Ovary (tissue), 9 donors: ENCODE measurements around the gene ITIH2. TPM values are rescaled to one million over a fixed set of nuclear protein-coding genes. Genes with fewer than 3 reads are reported as not detected.
"Not testable (repeated sequence)": the region's sequence is repeated elsewhere in the genome, so short reads cannot be mapped to it uniquely, and the experiment has no call there.

ENCODE experiments used
- DNase-seq, 5 donors: peaks; one replicate each; pipeline ENCODE4 v3.0.0-alpha.2; 2019 to 2020
- H3K27ac ChIP-seq, 2 donors: fragments of 200-600 bp; one replicate each; pipeline versions ENCODE4 v1.5.1 to v1.8.0; 2019 to 2022
- H3K27me3 ChIP-seq: fragments of 200-600 bp; one replicate; pipeline ENCODE4 v1.8.0; 2022
- H3K36me3 ChIP-seq: fragments of 200-600 bp; sonication (generic); one replicate; pipeline ENCODE4 v1.5.1; 2019
- H3K4me1 ChIP-seq: one replicate; pipeline ENCODE4 v1.8.1; 2013; ENCODE audit warnings: mild to moderate bottlenecking, moderate library complexity; ENCODE audit not compliant: insufficient read depth
- H3K4me3 ChIP-seq: fragments of 200-600 bp; sonication (generic); one replicate; pipeline ENCODE4 v1.5.1; 2017
- H3K9me3 ChIP-seq, 2 donors: fragments of 200-600 bp in 1 of 2; sonication (generic) in 1 of 2; one replicate each; pipeline versions ENCODE4 v1.5.1 to v1.8.1; 2013 to 2019; ENCODE audit warnings: mild to moderate bottlenecking in 1 of 2, moderate library complexity in 1 of 2
- EP300 ChIP-seq: sonication (generic); formaldehyde crosslinking; IDR thresholded peaks from one replicate; pipeline ENCODE4 v1.6.1; 2017; ENCODE audit warnings: antibody characterized with exemption
- POLR2A ChIP-seq: fragments of 450-650 bp; IDR thresholded peaks from one replicate; pipeline ENCODE4 v1.6.1; 2017; ENCODE audit warnings: antibody characterized with exemption, mild to moderate bottlenecking, moderate library complexity
- WGBS, 3 donors: extraction: QIAGEN DNeasy Blood & Tissue Kit in 1 of 3; methylation state at CpG; one replicate each; pipeline versions ENCODE4 v1.1.5 to v1.1.7; 2013 to 2017; 5-methylcytosine and 5-hydroxymethylcytosine counted together
- intact Hi-C, 4 donors: fragments of 100-400 bp; cut with DNase I; formaldehyde crosslinking; loops; one replicate each; pipeline versions ENCODE4 v1.11.0 to v1.15.1; 2022 to 2023
- polyA plus RNA-seq, 2 donors: library from polyadenylated mRNA; stranded (reverse); fragments of 200-250 nt in 1 of 2; fragments of 350-450 nt in 1 of 2; fragmentation: Illumina TruSeq in 1 of 2; extraction: RNeasy Lipid Tissue Mini Kit (QIAGEN cat#74804) in 1 of 2; gene quantifications; one replicate each; pipeline ENCODE4 v1.2.3, GENCODE V29; 2013 to 2014
- total RNA-seq, 7 donors: library from RNA; depleted of rRNA in 2 of 7; stranded (reverse); fragments of >200 nt in 2 of 7; fragmentation: NEBNext Ultra II Directional in 3 of 7; extraction: Animal tissue kit (Norgen Biotek cat#: 25700) in 3 of 7; gene quantifications; one replicate each; pipeline versions ENCODE4 v1.1.0 to v1.2.4, GENCODE V29; 2016 to 2023
- TF ChIP-seq, protein P1 (sequence below), 3 donors: fragments of 450-650 bp in 2 of 3; fragments of 200-600 bp in 1 of 3; IDR thresholded peaks; one replicate each; pipeline versions ENCODE4 v1.5.1 to v1.8.0; 2016 to 2022; ENCODE audit warnings: antibody characterized with exemption in 3 of 3, mild to moderate bottlenecking in 1 of 3
- donor health status: DM: no; HTN: no; CAD: no; lungs with moderate emphysema.
- donor health status: DM: no; HTN: no; CAD: no.
- donor health status: Bipolar disorder and iron deficiency.
- donor health status: DM: yes; HTN: yes; CAD: no.
- donor health status: DM: no; HTN: no; CAD: no.
- donor health status: DM: yes; HTN: yes; CAD: no.

The ITIH2 gene
- total and polyA plus RNA-seq, 9 donors, result 0.02 to 1.2 (median 0.22) TPM; not detected in 4

DNA sequence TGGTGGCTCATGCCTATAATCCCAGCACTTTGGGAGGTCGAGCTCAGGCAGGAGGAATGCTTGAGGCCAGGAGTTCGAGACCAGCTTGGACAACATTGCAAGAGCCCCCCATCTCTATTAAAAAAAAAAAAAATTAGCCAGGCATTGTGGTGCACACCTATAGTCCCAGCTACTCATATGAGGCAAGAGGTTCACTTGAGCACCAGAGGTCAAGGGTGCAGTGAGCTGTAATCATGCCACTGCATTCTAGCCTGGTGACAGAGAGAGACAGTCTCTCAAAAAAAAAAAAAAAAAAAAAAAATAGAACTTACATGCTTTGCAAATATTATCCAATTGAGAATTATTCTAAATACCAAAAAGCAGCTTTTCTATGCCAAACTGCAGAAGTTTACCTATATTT, 73.7 kb downstream of the ITIH2 start:
- intact Hi-C loops, result no loop called here
- no peak overlapping the region for H3K27ac ChIP-seq
- DNase-seq, result no peak
- no peaks in the 10 kb centered on the region for H3K4me1 ChIP-seq
- H3K4me3 ChIP-seq, result no peak overlapping the region
- no peaks in the 10 kb centered on the region for H3K27me3 ChIP-seq
- H3K36me3 ChIP-seq, result no peaks in the 10 kb centered on the region
- TF ChIP-seq EP300 (no peak), POLR2A (no peak)
- TF ChIP-seq, protein P1, sequence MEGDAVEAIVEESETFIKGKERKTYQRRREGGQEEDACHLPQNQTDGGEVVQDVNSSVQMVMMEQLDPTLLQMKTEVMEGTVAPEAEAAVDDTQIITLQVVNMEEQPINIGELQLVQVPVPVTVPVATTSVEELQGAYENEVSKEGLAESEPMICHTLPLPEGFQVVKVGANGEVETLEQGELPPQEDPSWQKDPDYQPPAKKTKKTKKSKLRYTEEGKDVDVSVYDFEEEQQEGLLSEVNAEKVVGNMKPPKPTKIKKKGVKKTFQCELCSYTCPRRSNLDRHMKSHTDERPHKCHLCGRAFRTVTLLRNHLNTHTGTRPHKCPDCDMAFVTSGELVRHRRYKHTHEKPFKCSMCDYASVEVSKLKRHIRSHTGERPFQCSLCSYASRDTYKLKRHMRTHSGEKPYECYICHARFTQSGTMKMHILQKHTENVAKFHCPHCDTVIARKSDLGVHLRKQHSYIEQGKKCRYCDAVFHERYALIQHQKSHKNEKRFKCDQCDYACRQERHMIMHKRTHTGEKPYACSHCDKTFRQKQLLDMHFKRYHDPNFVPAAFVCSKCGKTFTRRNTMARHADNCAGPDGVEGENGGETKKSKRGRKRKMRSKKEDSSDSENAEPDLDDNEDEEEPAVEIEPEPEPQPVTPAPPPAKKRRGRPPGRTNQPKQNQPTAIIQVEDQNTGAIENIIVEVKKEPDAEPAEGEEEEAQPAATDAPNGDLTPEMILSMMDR (IDR thresholded peaks at IDR 0.05), result no peak
- H3K9me3 ChIP-seq, result no peaks in the 10 kb centered on the region
- 96 to 99% (median 98%) methylated on average over 2 of the region's 2 CpGs for WGBS, 3 donors

DNA sequence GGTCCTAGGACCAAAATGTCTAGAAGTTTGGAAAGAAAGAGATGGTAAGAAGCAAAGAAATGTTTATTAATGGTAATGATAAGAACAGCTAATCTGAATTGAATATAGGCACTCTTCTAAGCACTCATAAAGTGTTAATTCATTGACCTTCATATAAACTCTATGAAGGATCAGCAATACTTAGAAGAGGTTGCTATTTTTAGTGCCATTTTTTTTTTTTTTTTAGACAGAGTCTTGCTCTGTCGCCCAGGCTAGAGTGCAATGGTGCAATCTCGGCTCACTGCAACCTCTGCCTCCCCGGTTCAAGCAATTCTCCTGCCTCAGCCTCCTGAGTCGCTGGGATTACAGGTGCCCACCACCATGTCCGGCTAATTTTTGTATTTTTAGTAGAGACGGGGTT, 79.1 kb downstream of the ITIH2 start:
- H3K27ac ChIP-seq, intact Hi-C loops, DNase-seq, H3K4me3 ChIP-seq, H3K27me3 ChIP-seq, H3K9me3 ChIP-seq, H3K4me1 ChIP-seq, H3K36me3 ChIP-seq: not testable (repeated sequence)
- WGBS, 3 donors, result 93 to 94% (median 93%) methylated on average over 6 of the region's 6 CpGs

GRCh38 chr10:7786430-7786829, 83.3 kb downstream of the ITIH2 start:
- WGBS, 3 donors, result 77 to 80% (median 77%) methylated on average over 3 of the region's 3 CpGs
- intact Hi-C loops, result no loop called here

DNA sequence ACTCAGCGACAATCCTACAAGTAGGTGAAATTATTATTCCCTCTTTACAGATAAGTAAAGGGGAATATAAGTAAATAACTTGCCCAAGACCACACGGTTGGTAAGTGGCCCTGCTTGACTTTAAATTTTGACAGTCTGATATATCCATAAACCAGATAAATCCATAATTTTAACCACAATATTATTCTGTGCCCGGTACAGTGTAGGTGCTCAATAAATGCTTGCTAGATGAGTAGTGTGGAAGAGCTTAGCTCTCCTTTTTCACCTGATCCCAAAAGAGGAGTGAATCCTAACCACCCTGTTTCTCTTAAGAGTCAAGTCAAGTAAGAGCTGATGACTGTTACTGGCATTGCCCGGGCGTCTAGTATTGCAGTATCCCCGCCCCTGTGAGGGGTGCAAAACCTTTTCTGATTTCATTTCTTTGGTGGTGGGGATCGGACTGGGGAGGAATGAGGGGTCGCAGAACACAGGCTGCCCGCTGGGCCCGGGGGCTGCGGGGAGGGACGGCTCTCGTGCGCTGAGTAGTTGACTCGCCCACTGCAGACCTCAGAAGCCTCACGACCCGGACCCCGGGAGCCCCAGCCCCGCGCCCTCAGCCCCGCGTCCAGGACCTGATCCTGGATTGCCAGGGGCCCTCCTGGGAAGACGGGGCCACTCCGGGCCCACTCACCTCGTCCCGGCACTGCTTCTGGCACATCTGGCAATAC, 84.2 kb downstream of the ITIH2 start:
- 1 to 5% (median 2%) methylated on average over 8 to 26 of the region's 26 CpGs for WGBS, 3 donors
- intact Hi-C loops, result no loop called here
- no peak for DNase-seq

More at GRCh38 chr10:7786430-7786829, 83.3 kb downstream of the ITIH2 start:
- no peak for TF ChIP-seq EP300
- TF ChIP-seq, protein P1 (IDR thresholded peaks at IDR 0.05), result no peak
- TF ChIP-seq POLR2A, result no peak
- Histone ChIP-seq H3K9me3 (no peaks in the 10 kb centered on the region), H3K27me3 (no peaks in the 10 kb centered on the region), H3K36me3 (no peaks in the 10 kb centered on the region), H3K27ac (no peak overlapping the region), H3K4me1 (peaks cover 4% of the 10 kb centered on the region), H3K4me3 (no peak overlapping the region)
- no peak for DNase-seq

More for the DNA sequence above, 84.2 kb downstream of the ITIH2 start:
- peak overlapping the region; percentile 79 for H3K4me3 ChIP-seq
- peak overlapping the region in 1 of 2 donors; percentile 47 for H3K27ac ChIP-seq
- H3K27me3 ChIP-seq, result no peaks in the 10 kb centered on the region
- peaks cover 4% of the 10 kb centered on the region for H3K4me1 ChIP-seq
- H3K36me3 ChIP-seq, result no peaks in the 10 kb centered on the region
- no peaks in the 10 kb centered on the region for H3K9me3 ChIP-seq
- no peak for TF ChIP-seq POLR2A
- TF ChIP-seq EP300, result no peak
- TF ChIP-seq, protein P1 (IDR thresholded peaks at IDR 0.05), result no peak
